K562 (cell line): ENCODE data around the gene ITPRIP.

Source experiments
- EZH2 ChIP-seq: IDR thresholded peaks from 2 replicates; pipeline ENCODE4 v1.6.1; 2012; ENCODE audit warnings: low read depth, mild to moderate bottlenecking, inconsistent platforms, low read length, borderline replicate concordance
- JUNB ChIP-seq: fragments of 450-650 bp; formaldehyde crosslinking; conservative IDR thresholded peaks from 2 replicates; pipeline ENCODE4 v1.4.0; 2020; ENCODE audit warnings: mild to moderate bottlenecking
- MYC ChIP-seq, 2 experiments: fragments of 250-450 bp in 1 of 2; sonication (Bioruptor Pico) in 1 of 2; IDR thresholded peaks; 2 replicates each; pipeline versions ENCODE4 v1.5.1 to v1.6.1; 2012 to 2021; ENCODE audit warnings: low read depth in 2 of 2, borderline replicate concordance in 1 of 2, improper control_type of control experiment in 1 of 2, low read length in 1 of 2, mild to moderate bottlenecking in 1 of 2, moderate library complexity in 1 of 2
- POLR2AphosphoS5 ChIP-seq: IDR thresholded peaks from 2 replicates; pipeline ENCODE4 v1.6.1; 2011; ENCODE audit warnings: mild to moderate bottlenecking, low read depth, low read length, moderate library complexity; ENCODE audit not compliant: control insufficient read depth, insufficient read depth
- RBFOX2 ChIP-seq: fragments of 200-400 bp; formaldehyde crosslinking; IDR thresholded peaks from 2 replicates; pipeline ENCODE4 v1.6.1; 2017; ENCODE audit warnings: low read depth, mild to moderate bottlenecking, low read length, moderate library complexity
- TAF1 ChIP-seq: IDR thresholded peaks from 2 replicates; pipeline ENCODE4 v1.6.1; 2011; ENCODE audit warnings: mild to moderate bottlenecking, low read length, moderate library complexity; ENCODE audit not compliant: insufficient read depth, control insufficient read depth, severe bottlenecking; ENCODE audit errors: extremely low read depth
- TEAD1 ChIP-seq, 2 experiments: fragments of 450-650 bp in 1 of 2; sonication (generic) in 1 of 2; formaldehyde crosslinking; IDR thresholded peaks; 2 replicates each; pipeline versions ENCODE4 v1.4.0 to v1.8.0; 2020 to 2022; ENCODE audit warnings: mild to moderate bottlenecking in 2 of 2, missing genetic modification reagents in 1 of 2
- ZNF175 ChIP-seq: fragments of 200-800 bp; sonication (Bioruptor generic); IDR thresholded peaks from 2 replicates; pipeline ENCODE4 v1.6.1; 2016; ENCODE audit warnings: low read depth, mild to moderate bottlenecking, missing genetic modification characterization, missing compliant biosample characterization
- TF ChIP-seq, protein P1 (sequence below), 3 experiments: IDR thresholded peaks in 2 of 3; conservative IDR thresholded peaks in 1 of 3; 2 replicates each; pipeline ENCODE4 v1.5.1; 2011 to 2012; ENCODE audit warnings: low read length in 3 of 3, mild to moderate bottlenecking in 3 of 3, control low read depth in 2 of 3, improper control_type of control experiment in 1 of 3, inconsistent platforms in 1 of 3, low read depth in 1 of 3, mixed read lengths in 1 of 3, moderate library complexity in 1 of 3; ENCODE audit not compliant: insufficient read depth in 2 of 3
- TF ChIP-seq, protein P2 (sequence below): fragments of 250-450 bp; sonication (Bioruptor Pico); IDR thresholded peaks from 2 replicates; pipeline ENCODE4 v1.8.0; 2021; ENCODE audit warnings: mild to moderate bottlenecking, moderate library complexity
- TF ChIP-seq, protein P3 (sequence below), 2 experiments: fragments of 450-650 bp in 1 of 2; sonication (generic) in 1 of 2; formaldehyde crosslinking in 1 of 2; IDR thresholded peaks in 1 of 2; conservative IDR thresholded peaks in 1 of 2; 2 replicates each; pipeline versions ENCODE4 v1.6.1 to v1.8.1; 2016 to 2023; ENCODE audit warnings: mild to moderate bottlenecking in 2 of 2, moderate library complexity in 2 of 2, inconsistent platforms in 1 of 2, missing genetic modification reagents in 1 of 2

GRCh38 chr10:104317269-104317710 is 21.0 kb downstream of the ITPRIP start:
- TF ChIP-seq EZH2: no peak
- no peak for TF ChIP-seq RBFOX2
- TF ChIP-seq JUNB: no peak
- TF ChIP-seq, protein P1, sequence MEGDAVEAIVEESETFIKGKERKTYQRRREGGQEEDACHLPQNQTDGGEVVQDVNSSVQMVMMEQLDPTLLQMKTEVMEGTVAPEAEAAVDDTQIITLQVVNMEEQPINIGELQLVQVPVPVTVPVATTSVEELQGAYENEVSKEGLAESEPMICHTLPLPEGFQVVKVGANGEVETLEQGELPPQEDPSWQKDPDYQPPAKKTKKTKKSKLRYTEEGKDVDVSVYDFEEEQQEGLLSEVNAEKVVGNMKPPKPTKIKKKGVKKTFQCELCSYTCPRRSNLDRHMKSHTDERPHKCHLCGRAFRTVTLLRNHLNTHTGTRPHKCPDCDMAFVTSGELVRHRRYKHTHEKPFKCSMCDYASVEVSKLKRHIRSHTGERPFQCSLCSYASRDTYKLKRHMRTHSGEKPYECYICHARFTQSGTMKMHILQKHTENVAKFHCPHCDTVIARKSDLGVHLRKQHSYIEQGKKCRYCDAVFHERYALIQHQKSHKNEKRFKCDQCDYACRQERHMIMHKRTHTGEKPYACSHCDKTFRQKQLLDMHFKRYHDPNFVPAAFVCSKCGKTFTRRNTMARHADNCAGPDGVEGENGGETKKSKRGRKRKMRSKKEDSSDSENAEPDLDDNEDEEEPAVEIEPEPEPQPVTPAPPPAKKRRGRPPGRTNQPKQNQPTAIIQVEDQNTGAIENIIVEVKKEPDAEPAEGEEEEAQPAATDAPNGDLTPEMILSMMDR (IDR thresholded peaks at IDR 0.05 in 2 of 3, conservative IDR thresholded peaks at IDR 0.05 in 1 of 3; ENCODE audit: insufficient read depth in 2 of 3, low read depth in 1 of 3, low read length in 3 of 3): no peak
- TF ChIP-seq, protein P2, sequence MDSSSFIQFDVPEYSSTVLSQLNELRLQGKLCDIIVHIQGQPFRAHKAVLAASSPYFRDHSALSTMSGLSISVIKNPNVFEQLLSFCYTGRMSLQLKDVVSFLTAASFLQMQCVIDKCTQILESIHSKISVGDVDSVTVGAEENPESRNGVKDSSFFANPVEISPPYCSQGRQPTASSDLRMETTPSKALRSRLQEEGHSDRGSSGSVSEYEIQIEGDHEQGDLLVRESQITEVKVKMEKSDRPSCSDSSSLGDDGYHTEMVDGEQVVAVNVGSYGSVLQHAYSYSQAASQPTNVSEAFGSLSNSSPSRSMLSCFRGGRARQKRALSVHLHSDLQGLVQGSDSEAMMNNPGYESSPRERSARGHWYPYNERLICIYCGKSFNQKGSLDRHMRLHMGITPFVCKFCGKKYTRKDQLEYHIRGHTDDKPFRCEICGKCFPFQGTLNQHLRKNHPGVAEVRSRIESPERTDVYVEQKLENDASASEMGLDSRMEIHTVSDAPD: no peak
- TF ChIP-seq POLR2AphosphoS5: no peak
- TF ChIP-seq MYC (IDR thresholded peaks at IDR 0.05; ENCODE audit: low read depth, low read length): no peak
- TF ChIP-seq MYC (CRISPR knock-in tag; IDR thresholded peaks at IDR 0.05; ENCODE audit: borderline replicate concordance, low read depth): no peak
- no peak for TF ChIP-seq TAF1
- no peak for TF ChIP-seq ZNF175
- TF ChIP-seq TEAD1 (CRISPR knock-in tag; IDR thresholded peaks at IDR 0.05): no peak
- TF ChIP-seq, protein P3, sequence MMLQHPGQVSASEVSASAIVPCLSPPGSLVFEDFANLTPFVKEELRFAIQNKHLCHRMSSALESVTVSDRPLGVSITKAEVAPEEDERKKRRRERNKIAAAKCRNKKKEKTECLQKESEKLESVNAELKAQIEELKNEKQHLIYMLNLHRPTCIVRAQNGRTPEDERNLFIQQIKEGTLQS (IDR thresholded peaks at IDR 0.05): no peak
- TF ChIP-seq, protein P3 (CRISPR knock-in tag; conservative IDR thresholded peaks at IDR 0.05): no peak
